H1 (cell line): ENCODE data around the gene CBLC. TPM values are rescaled to one million over a fixed set of nuclear protein-coding genes. Genes with fewer than 3 reads are reported as not detected.
A peak's percentile ranks its signal among the peaks of the same experiment; 100 is the strongest.

Source experiments
- ASH2L ChIP-seq: fragments of 200-600, 300-600 bp; sonication (generic); IDR thresholded peaks from one replicate; pipeline ENCODE4 v1.7.1; 2017; ENCODE audit warnings: low read length
- BCL11A ChIP-seq, 2 experiments: IDR thresholded peaks; one replicate each; pipeline ENCODE4 v1.6.1; 2011; ENCODE audit warnings: low read depth in 2 of 2, low read length in 2 of 2, mild to moderate bottlenecking in 2 of 2
- CHD2 ChIP-seq: IDR thresholded peaks from 2 replicates; pipeline ENCODE4 v1.6.1; 2012; ENCODE audit warnings: low read length, improper control_type of control experiment
- CREB1 ChIP-seq: IDR thresholded peaks from 2 replicates; pipeline ENCODE4 v1.6.1; 2012; ENCODE audit warnings: inconsistent platforms
- CTBP2 ChIP-seq: IDR thresholded peaks from 2 replicates; pipeline ENCODE4 v1.7.0; 2011; ENCODE audit warnings: borderline replicate concordance, mild to moderate bottlenecking, moderate library complexity, mixed read lengths, low read length; ENCODE audit not compliant: insufficient read depth, insufficient read length
- CTCF ChIP-seq, 3 experiments: IDR thresholded peaks; 1 replicate in 2 of 3; 2 replicates in 1 of 3; pipeline versions ENCODE4 v1.5.1 to v1.6.1; 2011; ENCODE audit warnings: low read length in 3 of 3, mild to moderate bottlenecking in 3 of 3, inconsistent platforms in 2 of 3, low read depth in 1 of 3, moderate library complexity in 1 of 3; ENCODE audit not compliant: insufficient read depth in 1 of 3; ENCODE audit errors: control extremely low read depth in 1 of 3
- EGR1 ChIP-seq: IDR thresholded peaks from 2 replicates; pipeline ENCODE4 v1.6.1; 2011; ENCODE audit warnings: low read depth, low read length, borderline replicate concordance
- EP300 ChIP-seq, 2 experiments: IDR thresholded peaks; 1 replicate in 1 of 2; 2 replicates in 1 of 2; pipeline ENCODE4 v1.6.1; 2011 to 2012; ENCODE audit warnings: low read depth in 2 of 2, low read length in 2 of 2, mild to moderate bottlenecking in 2 of 2, borderline replicate concordance in 1 of 2, inconsistent platforms in 1 of 2, moderate library complexity in 1 of 2
- HDAC2 ChIP-seq, 2 experiments: fragments of 300-600 bp in 1 of 2; sonication (generic) in 1 of 2; IDR thresholded peaks; 2 replicates each; pipeline ENCODE4 v1.6.1; 2011 to 2012; ENCODE audit warnings: low read depth in 2 of 2, low read length in 2 of 2, mild to moderate bottlenecking in 2 of 2, moderate library complexity in 2 of 2, borderline replicate concordance in 1 of 2, inconsistent platforms in 1 of 2
- JUN ChIP-seq: IDR thresholded peaks from 2 replicates; pipeline ENCODE4 v1.6.1; 2011; ENCODE audit warnings: low read depth, mild to moderate bottlenecking, improper control_type of control experiment, low read length
- JUND ChIP-seq: IDR thresholded peaks from 2 replicates; pipeline ENCODE4 v1.6.1; 2011; ENCODE audit warnings: mild to moderate bottlenecking, improper control_type of control experiment, low read length
- MAFK ChIP-seq: IDR thresholded peaks from 2 replicates; pipeline ENCODE4 v1.6.1; 2012; ENCODE audit warnings: low read depth, mild to moderate bottlenecking, improper control_type of control experiment, low read length
- POLR2AphosphoS5 ChIP-seq: IDR thresholded peaks from 2 replicates; pipeline ENCODE4 v1.6.1; 2011; ENCODE audit warnings: low read depth, low read length
- RAD21 ChIP-seq, 2 experiments: IDR thresholded peaks in 1 of 2; conservative IDR thresholded peaks in 1 of 2; 2 replicates each; pipeline ENCODE4 v1.6.1; 2011; ENCODE audit warnings: low read depth in 2 of 2, low read length in 2 of 2, improper control_type of control experiment in 1 of 2, inconsistent platforms in 1 of 2, mild to moderate bottlenecking in 1 of 2, moderate library complexity in 1 of 2
- SAP30 ChIP-seq: fragments of 300-600 bp; sonication (generic); IDR thresholded peaks from 2 replicates; pipeline ENCODE4 v1.7.1; 2012; ENCODE audit warnings: low read length, moderate library complexity, mild to moderate bottlenecking, inconsistent platforms; ENCODE audit not compliant: insufficient read depth, insufficient replicate concordance
- SP1 ChIP-seq: IDR thresholded peaks from 2 replicates; pipeline ENCODE4 v1.6.1; 2011; ENCODE audit warnings: low read depth, low read length
- SP4 ChIP-seq: IDR thresholded peaks from 2 replicates; pipeline ENCODE4 v1.6.1; 2012; ENCODE audit warnings: low read length, inconsistent platforms
- TAF1 ChIP-seq: IDR thresholded peaks from 2 replicates; pipeline ENCODE4 v1.6.1; 2011; ENCODE audit warnings: mild to moderate bottlenecking, low read depth, low read length
- TAF7 ChIP-seq: optimal IDR thresholded peaks from 2 replicates; pipeline ENCODE3; 2011; ENCODE audit warnings: low read depth, mild to moderate bottlenecking, inconsistent platforms, low read length, moderate library complexity, borderline replicate concordance
- TBP ChIP-seq: IDR thresholded peaks from 2 replicates; pipeline ENCODE4 v1.6.1; 2011; ENCODE audit warnings: low read depth, low read length, improper control_type of control experiment
- TEAD4 ChIP-seq: IDR thresholded peaks from 2 replicates; pipeline ENCODE4 v1.6.1; 2012; ENCODE audit warnings: low read depth, low read length, inconsistent platforms, mixed read lengths
- polyA plus RNA-seq, 7 experiments: library from polyadenylated mRNA; depleted of rRNA in 3 of 7; stranded (reverse) in 5 of 7; unstranded in 2 of 7; fragments of >200 nt in 5 of 7; fragments of 200-250 nt in 2 of 7; gene quantifications; 1 replicate in 5 of 7; 2 replicates in 1 of 7; 4 replicates in 1 of 7; pipeline versions ENCODE4 v1.2.1 to v1.2.3, GENCODE V29; 2011 to 2013; ENCODE audit warnings: missing spikeins in 2 of 7, mixed read lengths in 2 of 7
- total RNA-seq: library from RNA; stranded (reverse); fragmentation: NEBNext Ultra II Directional; extraction: Animal tissue kit (Norgen Biotek cat#: 25700); gene quantifications from 2 replicates; pipeline ENCODE4 v1.2.1, GENCODE V29; 2021

The CBLC gene
- total and polyA plus RNA-seq, 2 of the 8 experiments (the other 6 are each of a cell fraction or from before 2014, with no cell fraction given): 17.4 to 35.7 TPM

- TF ChIP-seq SAP30 (peak; percentile 44), HDAC2 (IDR thresholded peaks at IDR 0.05; ENCODE audit: borderline replicate concordance in 1 of 2, low read depth in 2 of 2, low read length in 2 of 2) (0 out of 4 replicates have a peak, but pooled peaks of 1 of the 2 experiments have one; percentile 46), CREB1 (peak; percentile 43; the same call in 1 of the 2 replicates), MAFK (no peak), JUND (no peak; the same call in 1 of the 2 replicates), ASH2L (no peak), CTCF (IDR thresholded peaks at IDR 0.05; ENCODE audit: control extremely low read depth in 1 of 3, insufficient read depth in 1 of 3, low read depth in 1 of 3, low read length in 3 of 3) (no peak), CTBP2 (peak; percentile 95), EGR1 (peak; percentile 77), BCL11A (IDR thresholded peaks at IDR 0.05; ENCODE audit: low read depth in 2 of 2, low read length in 2 of 2) (no peak), EP300 (IDR thresholded peaks at IDR 0.05; ENCODE audit: borderline replicate concordance in 1 of 2, low read depth in 2 of 2, low read length in 2 of 2) (peak in 1 of 2 experiments; percentile 42; a peak in 1 of 3 replicates), TEAD4 (peak; percentile 99), POLR2AphosphoS5 (peak; percentile 56; the same call in 1 of the 2 replicates), SP1 (peak; percentile 85), JUN (no peak), TBP (peak; percentile 45; the same call in 1 of the 2 replicates), TAF7 (peak; percentile 8), SP4 (0 out of 2 replicates have a peak, but pooled peaks have one; percentile 13), CHD2 (0 out of 2 replicates have a peak, but pooled peaks have one; percentile 24), TAF1 (peak; percentile 35), RAD21 (IDR thresholded peaks at IDR 0.05 in 1 of 2, conservative IDR thresholded peaks at IDR 0.05 in 1 of 2; ENCODE audit: low read depth in 2 of 2, low read length in 2 of 2) (no peak; a peak in 1 of 4 replicates)
Observed at GRCh38 chr19:44846455-44847143, 68.9 kb downstream of the CBLC start (continued).
